Spleen (tissue), 10 donors: ENCODE results near the gene ARGFX. TPM values are rescaled to one million over a fixed set of nuclear protein-coding genes. Genes with fewer than 3 reads are reported as not detected.

ENCODE experiments used
- polyA plus RNA-seq, 3 donors: library from polyadenylated mRNA; stranded (reverse); fragments of 200-250 nt; gene quantifications; one replicate each; pipeline ENCODE4 v1.2.1, GENCODE V29; 2013
- total RNA-seq, 7 donors: library from RNA; depleted of rRNA in 3 of 7; stranded (reverse); fragments of >200 nt in 3 of 7; fragmentation: NEBNext Ultra II Directional in 4 of 7; extraction: Animal tissue kit (Norgen Biotek cat#: 25700) in 4 of 7; gene quantifications; one replicate each; pipeline versions ENCODE4 v1.1.0 to v1.2.1, GENCODE V29; 2016 to 2021
- donor health status: healthy with polysubstance abuse.
- donor health status: DM: no; HTN: no; CAD: no; lungs with moderate emphysema.
- donor health status: DM: no; HTN: no; CAD: no.
- donor health status: Bipolar disorder and iron deficiency.
- donor health status: healthy.
- donor health status: DM: no; HTN: no; CAD: no.
- donor health status: DM: yes; HTN: yes; CAD: no.

Gene ARGFX
- total and polyA plus RNA-seq, 10 donors: not detected

Other genes with a start within 250 kb of the ARGFX start
- 1 to 10 TPM in 5 of 7 donors, under 1 TPM in 2; 0.76 to 4.7 (median 2.2) TPM for gene POLQ, start 22.0 kb upstream of the ARGFX start, total RNA-seq
- under 1 TPM; 0.50 to 0.88 (median 0.77) TPM for gene POLQ, start 22.0 kb upstream of the ARGFX start, polyA plus RNA-seq
- gene FBXO40, start 25.4 kb downstream of the ARGFX start, total RNA-seq: not detected
- not detected for gene FBXO40, start 25.4 kb downstream of the ARGFX start, polyA plus RNA-seq
- 100 to 1,000 TPM; 238 to 554 (median 467) TPM for gene HCLS1, start 93.0 kb downstream of the ARGFX start, total RNA-seq
- 100 to 1,000 TPM; 207 to 244 (median 243) TPM for gene HCLS1, start 93.0 kb downstream of the ARGFX start, polyA plus RNA-seq
- gene GOLGB1, start 181.8 kb downstream of the ARGFX start, total RNA-seq: 10 to 100 TPM; 41.7 to 87.0 (median 62.6) TPM
- 10 to 100 TPM in 2 of 3 donors, 1 to 10 TPM in 1; 7.2 to 11.0 (median 10.5) TPM for gene GOLGB1, start 181.8 kb downstream of the ARGFX start, polyA plus RNA-seq